K562 (cell line): ENCODE results near the gene DEK. TPM values are rescaled to one million over a fixed set of nuclear protein-coding genes. Genes with fewer than 3 reads are reported as not detected.

Source experiments
- BRD9 ChIP-seq: fragments of 450-650 bp; IDR thresholded peaks from 2 replicates; pipeline ENCODE4 v1.6.1; 2018; ENCODE audit warnings: low read depth; ENCODE audit not compliant: partially characterized antibody
- CBX1 ChIP-seq: sonication (generic); IDR thresholded peaks from 2 replicates; pipeline ENCODE4 v1.6.1; 2016; ENCODE audit warnings: antibody characterized with exemption, low read depth, mild to moderate bottlenecking
- CBX8 ChIP-seq: fragments of 200-600 bp; sonication (generic); IDR thresholded peaks from 2 replicates; pipeline ENCODE4 v1.6.1; 2012; ENCODE audit warnings: borderline replicate concordance, mixed run types, low read depth, mild to moderate bottlenecking, moderate library complexity, mixed read lengths, low read length, control low read depth, inconsistent platforms; ENCODE audit not compliant: poor library complexity, severe bottlenecking; ENCODE audit errors: extremely low read depth
- CXXC5 ChIP-seq: fragments of 250-450 bp; sonication (Bioruptor Pico); IDR thresholded peaks from 2 replicates; pipeline ENCODE4 v1.8.0; 2022; ENCODE audit warnings: inconsistent platforms, mild to moderate bottlenecking, moderate library complexity
- DACH1 ChIP-seq: fragments of 450-650 bp; IDR thresholded peaks from 2 replicates; pipeline ENCODE4 v1.6.1; 2018; ENCODE audit not compliant: partially characterized antibody
- DDX20 ChIP-seq: fragments of 450-650 bp; IDR thresholded peaks from 2 replicates; pipeline ENCODE4 v1.6.1; 2016; ENCODE audit warnings: missing genetic modification characterization, low read depth, mild to moderate bottlenecking, missing compliant biosample characterization, moderate library complexity
- EP300 ChIP-seq: IDR thresholded peaks from 2 replicates; pipeline ENCODE4 v1.6.1; 2012; ENCODE audit warnings: low read length, improper control_type of control experiment
- GATAD2A ChIP-seq: fragments of 450-650 bp; IDR thresholded peaks from 2 replicates; pipeline ENCODE4 v1.6.1; 2017
- HMG20A ChIP-seq: fragments of 450-650 bp; formaldehyde crosslinking; conservative IDR thresholded peaks from 2 replicates; pipeline ENCODE4 v1.4.0; 2020; ENCODE audit warnings: mild to moderate bottlenecking, mixed read lengths
- HMGN3 ChIP-seq: IDR thresholded peaks from 2 replicates; pipeline ENCODE4 v1.6.1; 2011; ENCODE audit warnings: borderline replicate concordance, low read depth, mild to moderate bottlenecking, mixed read lengths, low read length; ENCODE audit not compliant: insufficient read length; ENCODE audit errors: extremely low read depth
- ILK ChIP-seq: fragments of 450-650 bp; IDR thresholded peaks from 2 replicates; pipeline ENCODE4 v1.6.1; 2016; ENCODE audit warnings: missing genetic modification characterization, low read depth, mild to moderate bottlenecking, missing compliant biosample characterization, moderate library complexity, borderline replicate concordance
- KLF16 ChIP-seq: IDR thresholded peaks from 2 replicates; pipeline ENCODE4 v1.6.1; 2016; ENCODE audit warnings: antibody characterized with exemption
- LCOR ChIP-seq: sonication (generic); formaldehyde crosslinking; IDR thresholded peaks from 2 replicates; pipeline ENCODE4 v1.8.0; 2022; ENCODE audit warnings: mild to moderate bottlenecking, missing genetic modification reagents
- LEF1 ChIP-seq: fragments of 450-650 bp; IDR thresholded peaks from 2 replicates; pipeline ENCODE4 v1.6.1; 2016; ENCODE audit warnings: mild to moderate bottlenecking
- NR0B1 ChIP-seq: fragments of 450-650 bp; IDR thresholded peaks from one replicate; pipeline ENCODE4 v1.6.1; 2018; ENCODE audit warnings: mild to moderate bottlenecking, moderate library complexity; ENCODE audit not compliant: partially characterized antibody
- NR3C1 ChIP-seq: sonication (generic); formaldehyde crosslinking; IDR thresholded peaks from 2 replicates; pipeline ENCODE4 v1.8.1; 2022; ENCODE audit warnings: missing genetic modification reagents
- SAFB2 ChIP-seq: fragments of 200-400 bp; formaldehyde crosslinking; IDR thresholded peaks from 2 replicates; pipeline ENCODE4 v1.6.1; 2018; ENCODE audit warnings: borderline replicate concordance, low read length, low read depth, moderate library complexity; ENCODE audit not compliant: severe bottlenecking
- SETDB1 ChIP-seq: IDR thresholded peaks from one replicate; pipeline ENCODE4 v1.6.1; 2012; ENCODE audit warnings: low read length, control low read depth, inconsistent platforms
- SIX5 ChIP-seq, 2 experiments: IDR thresholded peaks; 2 replicates each; pipeline ENCODE4 v1.6.1; 2011; ENCODE audit warnings: low read length in 2 of 2, borderline replicate concordance in 1 of 2, low read depth in 1 of 2, mild to moderate bottlenecking in 1 of 2, moderate library complexity in 1 of 2; ENCODE audit not compliant: insufficient read depth in 1 of 2
- ZHX1 ChIP-seq: fragments of 150-350 bp; conservative IDR thresholded peaks from 2 replicates; pipeline ENCODE4 v1.6.1; 2014; ENCODE audit warnings: low read length
- ZNF133 ChIP-seq: fragments of 250-450 bp; sonication (Bioruptor Pico); IDR thresholded peaks from 2 replicates; pipeline ENCODE4 v1.4.0; 2020; ENCODE audit warnings: mild to moderate bottlenecking
- ZNF134 ChIP-seq: fragments of 250-450 bp; sonication (Bioruptor Pico); conservative IDR thresholded peaks from 2 replicates; pipeline ENCODE4 v1.4.0; 2020
- ZNF282 ChIP-seq: sonication (generic); formaldehyde crosslinking; IDR thresholded peaks from 2 replicates; pipeline ENCODE4 v1.8.1; 2023; ENCODE audit warnings: missing genetic modification reagents
- polyA plus RNA-seq, 8 experiments: library from polyadenylated mRNA; depleted of rRNA in 4 of 8; stranded (reverse) in 5 of 8; unstranded in 3 of 8; fragments of >200 nt; fragmentation: Nextera tagmentation in 2 of 8; fragmentation: Illumina TruSeq in 1 of 8; extraction: Ambion mirVana in 2 of 8; extraction: Trizol in 1 of 8; gene quantifications; 2 replicates each; pipeline versions ENCODE4 v1.2.1 to v1.2.3, GENCODE V29; 2011 to 2014; ENCODE audit warnings: inconsistent platforms in 1 of 8, missing spikeins in 1 of 8
- total RNA-seq, 7 experiments: library from RNA; depleted of rRNA in 6 of 7; stranded (reverse); fragments of >200 nt in 6 of 7; fragmentation: Illumina TruSeq in 2 of 7; extraction: Trizol in 2 of 7; gene quantifications; 2 replicates each; pipeline versions ENCODE4 v1.2.1 to v1.2.3, GENCODE V29; 2011 to 2021; ENCODE audit warnings: low replicate concordance in 1 of 7

Gene DEK
- total and polyA plus RNA-seq, 9 of the 15 experiments (the other 6 are each of a cell fraction or from before 2014, with no cell fraction given): 82.3 to 338 (median 184) TPM

DNA sequence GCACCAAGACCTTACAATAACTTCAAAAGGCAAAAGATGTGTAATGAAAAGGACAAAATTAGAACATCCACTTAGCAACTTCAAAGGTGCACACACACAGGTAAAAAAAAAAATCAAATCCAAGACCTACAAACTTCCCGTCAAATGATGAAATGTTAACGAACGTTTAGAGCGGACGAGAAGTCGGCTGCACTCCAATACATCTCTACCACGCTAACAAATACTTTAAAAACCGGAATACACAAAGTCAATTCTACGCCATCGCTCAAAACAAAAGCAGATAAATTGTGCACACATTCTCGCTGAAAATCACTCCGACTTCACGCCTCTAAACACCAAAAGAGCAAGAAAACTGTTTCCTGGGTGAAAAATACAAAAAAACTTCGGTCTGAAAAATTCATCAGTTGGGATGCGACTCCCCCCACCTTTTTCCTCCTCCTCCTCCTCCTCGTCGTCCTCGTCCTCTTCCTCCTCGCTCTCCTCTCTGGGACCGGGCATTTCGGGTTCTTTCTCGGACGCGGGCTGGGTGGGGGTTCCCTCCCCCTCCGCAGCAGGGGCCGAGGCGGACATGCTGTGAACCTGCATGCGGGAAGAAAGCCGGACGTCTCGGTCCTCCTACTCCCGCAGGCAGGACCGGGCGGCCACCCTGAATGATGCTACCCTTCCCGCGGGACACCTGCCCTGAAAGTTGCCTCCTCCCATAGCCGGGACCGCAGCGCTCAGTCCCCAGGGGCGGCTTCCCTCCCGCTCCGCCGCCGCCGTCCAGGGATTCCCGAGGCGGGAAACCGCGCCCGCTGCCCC lies 712 bp downstream of the DEK start (continued):
- no peak for TF ChIP-seq BRD9
- TF ChIP-seq DDX20 (tag): no peak
- TF ChIP-seq NR0B1: no peak
- TF ChIP-seq KLF16: no peak
- no peak for TF ChIP-seq DACH1
- TF ChIP-seq SETDB1: no peak
- peak; percentile 40 for TF ChIP-seq HMGN3
- TF ChIP-seq ZNF134 (CRISPR knock-in tag): no peak
- no peak for TF ChIP-seq ZNF282
- no peak for TF ChIP-seq EP300
- no peak for TF ChIP-seq ZHX1
- no peak for TF ChIP-seq CBX1
- 0 out of 2 replicates have a peak, but pooled peaks have one; percentile 36 for TF ChIP-seq GATAD2A
- TF ChIP-seq HMG20A (CRISPR knock-in tag): no peak
- TF ChIP-seq LEF1: no peak; the same call in 1 of the 2 replicates
- no peak for TF ChIP-seq NR3C1 (CRISPR knock-in tag)
- TF ChIP-seq SAFB2: no peak
- no peak for TF ChIP-seq ILK (tag)
- TF ChIP-seq CBX8: no peak
- TF ChIP-seq CXXC5 (CRISPR knock-in tag): peak; percentile 5
- TF ChIP-seq LCOR (CRISPR knock-in tag): 0 out of 2 replicates have a peak, but pooled peaks have one; percentile 36
- no peak for TF ChIP-seq ZNF133 (CRISPR knock-in tag)
- TF ChIP-seq SIX5 (IDR thresholded peaks at IDR 0.05; ENCODE audit: borderline replicate concordance in 1 of 2, insufficient read depth in 1 of 2, low read depth in 1 of 2, low read length in 2 of 2): no peak
